ENCODE results near the gene GTF3C5. TPM values are rescaled to one million over a fixed set of nuclear protein-coding genes. Genes with fewer than 3 reads are reported as not detected.

GTF3C5 gene
- total RNA-seq, 1 experiment from 2014 or later: 104 TPM

DNA sequence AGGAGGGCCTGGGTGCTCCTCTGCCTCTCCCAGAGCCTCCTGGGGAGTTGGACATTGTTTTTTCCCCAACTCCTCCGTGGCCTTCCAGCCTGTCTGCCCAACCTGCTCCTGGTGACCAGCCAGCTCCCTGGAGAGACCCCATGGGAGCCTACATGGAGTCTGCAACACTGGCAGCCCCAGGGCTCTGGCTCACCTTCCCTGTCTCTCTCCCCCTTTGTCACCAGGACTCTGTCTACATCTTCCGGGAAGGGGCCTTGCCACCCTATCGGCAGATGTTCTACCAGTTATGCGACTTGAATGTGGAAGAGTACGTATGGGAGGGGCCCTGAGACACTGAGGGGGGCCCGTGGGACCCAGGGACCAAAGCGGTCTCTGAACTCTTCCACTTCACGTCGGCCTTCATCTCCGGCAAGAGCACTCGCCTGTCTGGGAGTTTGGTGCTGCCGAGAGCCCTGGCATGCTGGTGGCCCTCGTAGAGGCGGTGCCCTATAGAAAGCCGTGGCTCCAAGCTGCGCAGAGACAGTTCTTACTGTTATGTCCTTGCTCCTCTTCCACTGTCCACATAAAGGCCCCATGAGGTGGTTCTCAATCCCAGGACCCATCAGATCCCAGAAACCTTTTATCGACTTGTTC is 25.1 kb downstream of the GTF3C5 start (continued):
- TF ChIP-seq, protein P1, sequence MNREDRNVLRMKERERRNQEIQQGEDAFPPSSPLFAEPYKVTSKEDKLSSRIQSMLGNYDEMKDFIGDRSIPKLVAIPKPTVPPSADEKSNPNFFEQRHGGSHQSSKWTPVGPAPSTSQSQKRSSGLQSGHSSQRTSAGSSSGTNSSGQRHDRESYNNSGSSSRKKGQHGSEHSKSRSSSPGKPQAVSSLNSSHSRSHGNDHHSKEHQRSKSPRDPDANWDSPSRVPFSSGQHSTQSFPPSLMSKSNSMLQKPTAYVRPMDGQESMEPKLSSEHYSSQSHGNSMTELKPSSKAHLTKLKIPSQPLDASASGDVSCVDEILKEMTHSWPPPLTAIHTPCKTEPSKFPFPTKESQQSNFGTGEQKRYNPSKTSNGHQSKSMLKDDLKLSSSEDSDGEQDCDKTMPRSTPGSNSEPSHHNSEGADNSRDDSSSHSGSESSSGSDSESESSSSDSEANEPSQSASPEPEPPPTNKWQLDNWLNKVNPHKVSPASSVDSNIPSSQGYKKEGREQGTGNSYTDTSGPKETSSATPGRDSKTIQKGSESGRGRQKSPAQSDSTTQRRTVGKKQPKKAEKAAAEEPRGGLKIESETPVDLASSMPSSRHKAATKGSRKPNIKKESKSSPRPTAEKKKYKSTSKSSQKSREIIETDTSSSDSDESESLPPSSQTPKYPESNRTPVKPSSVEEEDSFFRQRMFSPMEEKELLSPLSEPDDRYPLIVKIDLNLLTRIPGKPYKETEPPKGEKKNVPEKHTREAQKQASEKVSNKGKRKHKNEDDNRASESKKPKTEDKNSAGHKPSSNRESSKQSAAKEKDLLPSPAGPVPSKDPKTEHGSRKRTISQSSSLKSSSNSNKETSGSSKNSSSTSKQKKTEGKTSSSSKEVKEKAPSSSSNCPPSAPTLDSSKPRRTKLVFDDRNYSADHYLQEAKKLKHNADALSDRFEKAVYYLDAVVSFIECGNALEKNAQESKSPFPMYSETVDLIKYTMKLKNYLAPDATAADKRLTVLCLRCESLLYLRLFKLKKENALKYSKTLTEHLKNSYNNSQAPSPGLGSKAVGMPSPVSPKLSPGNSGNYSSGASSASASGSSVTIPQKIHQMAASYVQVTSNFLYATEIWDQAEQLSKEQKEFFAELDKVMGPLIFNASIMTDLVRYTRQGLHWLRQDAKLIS (CRISPR knock-in tag; IDR thresholded peaks at IDR 0.05; ENCODE audit: borderline replicate concordance): no peak
- no peak for TF ChIP-seq SMAD4 (CRISPR knock-in tag; IDR thresholded peaks at IDR 0.05)
- no peak for TF ChIP-seq FOXP1 (CRISPR knock-in tag; IDR thresholded peaks at IDR 0.05; ENCODE audit: borderline replicate concordance)
- TF ChIP-seq, protein P2, sequence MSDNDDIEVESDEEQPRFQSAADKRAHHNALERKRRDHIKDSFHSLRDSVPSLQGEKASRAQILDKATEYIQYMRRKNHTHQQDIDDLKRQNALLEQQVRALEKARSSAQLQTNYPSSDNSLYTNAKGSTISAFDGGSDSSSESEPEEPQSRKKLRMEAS (CRISPR knock-in tag; IDR thresholded peaks at IDR 0.05): no peak
- no peak for TF ChIP-seq CREB1 (CRISPR knock-in tag; IDR thresholded peaks at IDR 0.05)
- TF ChIP-seq, protein P3, sequence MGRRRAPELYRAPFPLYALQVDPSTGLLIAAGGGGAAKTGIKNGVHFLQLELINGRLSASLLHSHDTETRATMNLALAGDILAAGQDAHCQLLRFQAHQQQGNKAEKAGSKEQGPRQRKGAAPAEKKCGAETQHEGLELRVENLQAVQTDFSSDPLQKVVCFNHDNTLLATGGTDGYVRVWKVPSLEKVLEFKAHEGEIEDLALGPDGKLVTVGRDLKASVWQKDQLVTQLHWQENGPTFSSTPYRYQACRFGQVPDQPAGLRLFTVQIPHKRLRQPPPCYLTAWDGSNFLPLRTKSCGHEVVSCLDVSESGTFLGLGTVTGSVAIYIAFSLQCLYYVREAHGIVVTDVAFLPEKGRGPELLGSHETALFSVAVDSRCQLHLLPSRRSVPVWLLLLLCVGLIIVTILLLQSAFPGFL (CRISPR knock-in tag; IDR thresholded peaks at IDR 0.05; ENCODE audit: borderline replicate concordance): no peak

DNA sequence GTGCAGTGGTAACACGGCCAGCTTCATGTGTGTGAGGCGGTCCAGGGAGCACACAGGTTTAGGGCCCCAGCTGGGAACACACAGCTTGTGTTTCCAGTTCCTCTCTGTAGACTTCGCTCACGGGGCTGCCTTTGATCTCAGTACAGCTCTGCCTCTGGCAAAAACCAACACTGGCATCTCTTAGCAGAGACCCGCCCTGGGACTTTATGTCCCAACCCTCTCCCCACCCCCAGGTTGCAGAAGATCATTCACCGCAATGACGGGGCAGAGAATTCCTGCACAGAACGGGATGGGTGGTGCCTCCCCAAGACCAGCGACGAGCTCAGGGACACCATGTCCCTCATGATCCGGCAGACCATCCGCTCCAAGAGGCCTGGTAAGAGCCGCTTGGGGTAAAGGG is 25.7 kb downstream of the GTF3C5 start:
- Mint-ChIP-seq H3K36me3 (peaks cover 35% of the 10 kb centered on the region), H3K4me1 (peaks cover 29% of the 10 kb centered on the region), H3K4me3 (no peak overlapping the region), H3K27me3 (ENCODE audit: low read depth) (no peaks in the 10 kb centered on the region), H3K27ac (no peak overlapping the region), H3K9me3 (no peaks in the 10 kb centered on the region)
- ATAC-seq (no peak), DNase-seq (ENCODE audit: low spot score) (no peak)
- CTCF ChIA-PET: interaction anchor here (0.7 to 1.9 kb wide), 2 partner anchors 34 to 132 kb away, joined by 3 to 5 read pairs; no protein-coding TSS in a partner anchor
- TF ChIP-seq, protein P4, sequence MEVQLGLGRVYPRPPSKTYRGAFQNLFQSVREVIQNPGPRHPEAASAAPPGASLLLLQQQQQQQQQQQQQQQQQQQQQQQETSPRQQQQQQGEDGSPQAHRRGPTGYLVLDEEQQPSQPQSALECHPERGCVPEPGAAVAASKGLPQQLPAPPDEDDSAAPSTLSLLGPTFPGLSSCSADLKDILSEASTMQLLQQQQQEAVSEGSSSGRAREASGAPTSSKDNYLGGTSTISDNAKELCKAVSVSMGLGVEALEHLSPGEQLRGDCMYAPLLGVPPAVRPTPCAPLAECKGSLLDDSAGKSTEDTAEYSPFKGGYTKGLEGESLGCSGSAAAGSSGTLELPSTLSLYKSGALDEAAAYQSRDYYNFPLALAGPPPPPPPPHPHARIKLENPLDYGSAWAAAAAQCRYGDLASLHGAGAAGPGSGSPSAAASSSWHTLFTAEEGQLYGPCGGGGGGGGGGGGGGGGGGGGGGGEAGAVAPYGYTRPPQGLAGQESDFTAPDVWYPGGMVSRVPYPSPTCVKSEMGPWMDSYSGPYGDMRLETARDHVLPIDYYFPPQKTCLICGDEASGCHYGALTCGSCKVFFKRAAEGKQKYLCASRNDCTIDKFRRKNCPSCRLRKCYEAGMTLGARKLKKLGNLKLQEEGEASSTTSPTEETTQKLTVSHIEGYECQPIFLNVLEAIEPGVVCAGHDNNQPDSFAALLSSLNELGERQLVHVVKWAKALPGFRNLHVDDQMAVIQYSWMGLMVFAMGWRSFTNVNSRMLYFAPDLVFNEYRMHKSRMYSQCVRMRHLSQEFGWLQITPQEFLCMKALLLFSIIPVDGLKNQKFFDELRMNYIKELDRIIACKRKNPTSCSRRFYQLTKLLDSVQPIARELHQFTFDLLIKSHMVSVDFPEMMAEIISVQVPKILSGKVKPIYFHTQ (CRISPR knock-in tag; IDR thresholded peaks at IDR 0.05): no peak
- TF ChIP-seq, protein P5, sequence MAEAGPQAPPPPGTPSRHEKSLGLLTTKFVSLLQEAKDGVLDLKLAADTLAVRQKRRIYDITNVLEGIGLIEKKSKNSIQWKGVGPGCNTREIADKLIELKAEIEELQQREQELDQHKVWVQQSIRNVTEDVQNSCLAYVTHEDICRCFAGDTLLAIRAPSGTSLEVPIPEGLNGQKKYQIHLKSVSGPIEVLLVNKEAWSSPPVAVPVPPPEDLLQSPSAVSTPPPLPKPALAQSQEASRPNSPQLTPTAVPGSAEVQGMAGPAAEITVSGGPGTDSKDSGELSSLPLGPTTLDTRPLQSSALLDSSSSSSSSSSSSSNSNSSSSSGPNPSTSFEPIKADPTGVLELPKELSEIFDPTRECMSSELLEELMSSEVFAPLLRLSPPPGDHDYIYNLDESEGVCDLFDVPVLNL (CRISPR knock-in tag; IDR thresholded peaks at IDR 0.05; ENCODE audit: borderline replicate concordance, low read depth): no peak
- TF ChIP-seq MXD4 (CRISPR knock-in tag; IDR thresholded peaks at IDR 0.05; ENCODE audit: borderline replicate concordance): no peak
- no peak for TF ChIP-seq ATF1 (CRISPR knock-in tag; IDR thresholded peaks at IDR 0.05)
- no peak for TF ChIP-seq ZNF138 (CRISPR knock-in tag; conservative IDR thresholded peaks at IDR 0.05)
- no peak for TF ChIP-seq ZNF232 (CRISPR knock-in tag; IDR thresholded peaks at IDR 0.05)
- TF ChIP-seq ZNF317 (CRISPR knock-in tag; IDR thresholded peaks at IDR 0.05; ENCODE audit: borderline replicate concordance, low read depth): no peak
- TF ChIP-seq, protein P6, sequence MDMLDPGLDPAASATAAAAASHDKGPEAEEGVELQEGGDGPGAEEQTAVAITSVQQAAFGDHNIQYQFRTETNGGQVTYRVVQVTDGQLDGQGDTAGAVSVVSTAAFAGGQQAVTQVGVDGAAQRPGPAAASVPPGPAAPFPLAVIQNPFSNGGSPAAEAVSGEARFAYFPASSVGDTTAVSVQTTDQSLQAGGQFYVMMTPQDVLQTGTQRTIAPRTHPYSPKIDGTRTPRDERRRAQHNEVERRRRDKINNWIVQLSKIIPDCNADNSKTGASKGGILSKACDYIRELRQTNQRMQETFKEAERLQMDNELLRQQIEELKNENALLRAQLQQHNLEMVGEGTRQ (CRISPR knock-in tag; IDR thresholded peaks at IDR 0.05): no peak
- TF ChIP-seq, protein P7, sequence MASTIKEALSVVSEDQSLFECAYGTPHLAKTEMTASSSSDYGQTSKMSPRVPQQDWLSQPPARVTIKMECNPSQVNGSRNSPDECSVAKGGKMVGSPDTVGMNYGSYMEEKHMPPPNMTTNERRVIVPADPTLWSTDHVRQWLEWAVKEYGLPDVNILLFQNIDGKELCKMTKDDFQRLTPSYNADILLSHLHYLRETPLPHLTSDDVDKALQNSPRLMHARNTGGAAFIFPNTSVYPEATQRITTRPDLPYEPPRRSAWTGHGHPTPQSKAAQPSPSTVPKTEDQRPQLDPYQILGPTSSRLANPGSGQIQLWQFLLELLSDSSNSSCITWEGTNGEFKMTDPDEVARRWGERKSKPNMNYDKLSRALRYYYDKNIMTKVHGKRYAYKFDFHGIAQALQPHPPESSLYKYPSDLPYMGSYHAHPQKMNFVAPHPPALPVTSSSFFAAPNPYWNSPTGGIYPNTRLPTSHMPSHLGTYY (CRISPR knock-in tag; IDR thresholded peaks at IDR 0.05): no peak
- TF ChIP-seq, protein P8, sequence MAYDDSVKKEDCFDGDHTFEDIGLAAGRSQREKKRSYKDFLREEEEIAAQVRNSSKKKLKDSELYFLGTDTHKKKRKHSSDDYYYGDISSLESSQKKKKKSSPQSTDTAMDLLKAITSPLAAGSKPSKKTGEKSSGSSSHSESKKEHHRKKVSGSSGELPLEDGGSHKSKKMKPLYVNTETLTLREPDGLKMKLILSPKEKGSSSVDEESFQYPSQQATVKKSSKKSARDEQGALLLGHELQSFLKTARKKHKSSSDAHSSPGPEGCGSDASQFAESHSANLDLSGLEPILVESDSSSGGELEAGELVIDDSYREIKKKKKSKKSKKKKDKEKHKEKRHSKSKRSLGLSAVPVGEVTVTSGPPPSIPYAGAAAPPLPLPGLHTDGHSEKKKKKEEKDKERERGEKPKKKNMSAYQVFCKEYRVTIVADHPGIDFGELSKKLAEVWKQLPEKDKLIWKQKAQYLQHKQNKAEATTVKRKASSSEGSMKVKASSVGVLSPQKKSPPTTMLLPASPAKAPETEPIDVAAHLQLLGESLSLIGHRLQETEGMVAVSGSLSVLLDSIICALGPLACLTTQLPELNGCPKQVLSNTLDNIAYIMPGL (CRISPR knock-in tag; IDR thresholded peaks at IDR 0.05): no peak
- TF ChIP-seq SP1 (CRISPR knock-in tag; conservative IDR thresholded peaks at IDR 0.05): no peak
- no peak for TF ChIP-seq ZNF671 (CRISPR knock-in tag; IDR thresholded peaks at IDR 0.05)
- no peak for TF ChIP-seq ZNF396 (CRISPR knock-in tag; IDR thresholded peaks at IDR 0.05; ENCODE audit: borderline replicate concordance)
- TF ChIP-seq FOXJ3 (CRISPR knock-in tag; IDR thresholded peaks at IDR 0.05; ENCODE audit: borderline replicate concordance): no peak
- TF ChIP-seq SMAD4 (CRISPR knock-in tag; IDR thresholded peaks at IDR 0.05): no peak
- TF ChIP-seq NR2C2 (CRISPR knock-in tag; IDR thresholded peaks at IDR 0.05): no peak
- no peak for TF ChIP-seq KAT7 (CRISPR knock-in tag; IDR thresholded peaks at IDR 0.05; ENCODE audit: borderline replicate concordance)
- POLR2A ChIA-PET: no interaction called here

All from WTC11 (cell line).